Upper lobe of left lung (tissue), 6 donors: Measurements from ENCODE around the gene PARVA. TPM values are rescaled to one million over a fixed set of nuclear protein-coding genes. Genes with fewer than 3 reads are reported as not detected.

Experiments used
- ATAC-seq, 2 donors: fragments of 200-7000 bp; cut with Tn5 transposase; one replicate each; pipeline ENCODE4 v1.9.1; 2022; ENCODE audit warnings: mild to moderate bottlenecking in 2 of 2, moderate library complexity in 2 of 2; ENCODE audit not compliant: low FRiP score in 2 of 2
- DNase-seq, 2 donors: peaks; one replicate each; pipeline ENCODE4 v3.0.0-alpha.2; 2019 to 2020
- H3K27ac ChIP-seq, 4 donors: fragments of 200-600 bp; sonication (generic); one replicate each; pipeline ENCODE4 v1.5.1; 2016 to 2019
- H3K27me3 ChIP-seq, 4 donors: fragments of 200-600 bp; sonication (generic); one replicate each; pipeline ENCODE4 v1.5.1; 2017 to 2019
- H3K36me3 ChIP-seq, 4 donors: fragments of 200-600 bp; sonication (generic); one replicate each; pipeline ENCODE4 v1.5.1; 2016 to 2019
- H3K4me1 ChIP-seq, 4 donors: fragments of 200-600 bp; sonication (generic); one replicate each; pipeline ENCODE4 v1.5.1; 2018 to 2019
- H3K4me3 ChIP-seq, 4 donors: fragments of 200-600 bp; sonication (generic); one replicate each; pipeline ENCODE4 v1.5.1; 2017 to 2019; ENCODE audit warnings: mild to moderate bottlenecking in 2 of 4, moderate library complexity in 1 of 4
- H3K9me3 ChIP-seq, 4 donors: fragments of 200-600 bp; sonication (generic); one replicate each; pipeline ENCODE4 v1.5.1; 2018 to 2019
- CTCF ChIP-seq, 6 experiments: fragments of 450-650 bp in 4 of 6; fragments of 200-600 bp in 2 of 6; sonication (generic) in 2 of 6; IDR thresholded peaks; one replicate each; pipeline ENCODE4 v1.5.1; 2016 to 2019; ENCODE audit warnings: antibody characterized with exemption in 6 of 6
- EP300 ChIP-seq, 4 donors: sonication (generic); formaldehyde crosslinking; IDR thresholded peaks; one replicate each; pipeline ENCODE4 v1.5.1; 2017; ENCODE audit warnings: antibody characterized with exemption in 4 of 4, control low read depth in 2 of 4
- POLR2A ChIP-seq, 4 donors: fragments of 450-650 bp; IDR thresholded peaks; one replicate each; pipeline ENCODE4 v1.5.1; 2016 to 2017; ENCODE audit warnings: antibody characterized with exemption in 4 of 4, mild to moderate bottlenecking in 2 of 4
- POLR2AphosphoS5 ChIP-seq, 2 donors: sonication (generic); formaldehyde crosslinking; IDR thresholded peaks; one replicate each; pipeline ENCODE4 v1.5.1; 2017; ENCODE audit warnings: antibody characterized with exemption in 2 of 2
- WGBS, 2 donors: methylation state at CpG; one replicate each; pipeline ENCODE4 v1.1.5; 2017 to 2018; 5-methylcytosine and 5-hydroxymethylcytosine counted together
- total RNA-seq, 6 donors: library from RNA; depleted of rRNA in 4 of 6; stranded (reverse); fragments of >200 nt in 4 of 6; gene quantifications; one replicate each; pipeline versions ENCODE4 v1.1.0 to v1.2.1, GENCODE V29; 2016 to 2021
- donor health status: DM: no; HTN: no; CAD: no; lungs with moderate emphysema.
- donor health status: DM: no; HTN: yes; CAD: no; lungs with severe emphysema.

Gene PARVA
- total RNA-seq, 6 donors from 2014 or later, result 36.7 to 73.5 (median 58.0) TPM

- Histone ChIP-seq H3K9me3 (no peaks in the 10 kb centered on the region), H3K27me3 (no peaks in the 10 kb centered on the region), H3K36me3 (no peaks in the 10 kb centered on the region), H3K27ac (peak overlapping the region in 3 of 4 donors; percentile 57 to 70 (median 62)), H3K4me3 (no peak overlapping the region), H3K4me1 (peaks cover 23 to 28% (median 24%) of the 10 kb centered on the region in 4 donors)
- TF ChIP-seq POLR2AphosphoS5 (IDR thresholded peaks at IDR 0.05) (no peak), EP300 (IDR thresholded peaks at IDR 0.05) (no peak), POLR2A (IDR thresholded peaks at IDR 0.05) (no peak), CTCF (IDR thresholded peaks at IDR 0.05) (no peak)
- ATAC-seq, result peak in 1 of 2 donors; percentile 45
- 81% methylated on average over 4 of the region's 4 CpGs for WGBS, 2 donors
- DNase-seq, result no peak
These were observed 56.9 kb downstream of the PARVA start for GRCh38 chr11:12434325-12434654.

GRCh38 chr11:12435264-12435663, 57.9 kb downstream of the PARVA start:
- peak overlapping the region in 2 of 4 donors; percentile 57 to 70 for H3K27ac ChIP-seq
- H3K4me1 ChIP-seq, result peaks cover 21 to 28% (median 25%) of the 10 kb centered on the region in 4 donors

GRCh38 chr11:12436266-12436665, 58.9 kb downstream of the PARVA start:
- H3K36me3 ChIP-seq, result no peaks in the 10 kb centered on the region
- DNase-seq (no peak), ATAC-seq (no peak)
- no peak overlapping the region for H3K4me3 ChIP-seq
- no peaks in the 10 kb centered on the region for H3K27me3 ChIP-seq
- WGBS, 2 donors, result 93 to 100% methylated on average over 1 of the region's 1 CpG
- H3K4me1 ChIP-seq, result peaks cover 11 to 22% (median 16%) of the 10 kb centered on the region in 4 donors
- no peak overlapping the region for H3K27ac ChIP-seq
- no peak for TF ChIP-seq CTCF (IDR thresholded peaks at IDR 0.05)
- TF ChIP-seq POLR2A (IDR thresholded peaks at IDR 0.05), result no peak
- TF ChIP-seq EP300 (IDR thresholded peaks at IDR 0.05), result no peak
- TF ChIP-seq POLR2AphosphoS5 (IDR thresholded peaks at IDR 0.05), result no peak
- H3K9me3 ChIP-seq, result no peaks in the 10 kb centered on the region

More at GRCh38 chr11:12435264-12435663, 57.9 kb downstream of the PARVA start:
- no peaks in the 10 kb centered on the region for H3K9me3 ChIP-seq
- no peaks in the 10 kb centered on the region for H3K36me3 ChIP-seq
- H3K4me3 ChIP-seq, result no peak overlapping the region
- ATAC-seq, result no peak
- no peak for DNase-seq
- 68 to 89% methylated on average over 3 of the region's 3 CpGs for WGBS, 2 donors
- H3K27me3 ChIP-seq, result no peaks in the 10 kb centered on the region
- TF ChIP-seq CTCF (IDR thresholded peaks at IDR 0.05) (no peak), EP300 (IDR thresholded peaks at IDR 0.05) (no peak), POLR2AphosphoS5 (IDR thresholded peaks at IDR 0.05) (no peak), POLR2A (IDR thresholded peaks at IDR 0.05) (no peak)

- ATAC-seq, result no peak
- H3K4me3 ChIP-seq, result no peak overlapping the region
- peaks cover 8 to 15% (median 9%) of the 10 kb centered on the region in 4 donors for H3K4me1 ChIP-seq
- no peak for DNase-seq
- TF ChIP-seq POLR2A (IDR thresholded peaks at IDR 0.05) (no peak), EP300 (IDR thresholded peaks at IDR 0.05) (no peak), POLR2AphosphoS5 (IDR thresholded peaks at IDR 0.05) (no peak), CTCF (IDR thresholded peaks at IDR 0.05) (no peak)
- no peak overlapping the region for H3K27ac ChIP-seq
- no peaks in the 10 kb centered on the region for H3K36me3 ChIP-seq
- no peaks in the 10 kb centered on the region for H3K27me3 ChIP-seq
- H3K9me3 ChIP-seq, result no peaks in the 10 kb centered on the region
These were observed 60.9 kb downstream of the PARVA start for GRCh38 chr11:12438291-12438690.

- no peaks in the 10 kb centered on the region for H3K27me3 ChIP-seq
- H3K36me3 ChIP-seq, result peaks cover 0 to 3% (median 0%) of the 10 kb centered on the region in 4 donors
- 73 to 76% methylated on average over 4 of the region's 4 CpGs for WGBS, 2 donors
- ATAC-seq, result no peak
- no peak for DNase-seq
- no peaks in the 10 kb centered on the region for H3K9me3 ChIP-seq
- no peak overlapping the region for H3K27ac ChIP-seq
- H3K4me3 ChIP-seq, result no peak overlapping the region
- H3K4me1 ChIP-seq, result peaks cover 0 to 6% (median 0%) of the 10 kb centered on the region in 4 donors
- TF ChIP-seq POLR2A (IDR thresholded peaks at IDR 0.05) (no peak), EP300 (IDR thresholded peaks at IDR 0.05) (no peak), POLR2AphosphoS5 (IDR thresholded peaks at IDR 0.05) (no peak), CTCF (IDR thresholded peaks at IDR 0.05) (no peak)
These were observed 62.2 kb downstream of the PARVA start for GRCh38 chr11:12439615-12440014.
